ENCODE data around the gene PRKCE.
"Not testable (repeated sequence)": the region's sequence is repeated elsewhere in the genome, so short reads cannot be mapped to it uniquely, and the experiment has no call there.

Gene PRKCE

DNA sequence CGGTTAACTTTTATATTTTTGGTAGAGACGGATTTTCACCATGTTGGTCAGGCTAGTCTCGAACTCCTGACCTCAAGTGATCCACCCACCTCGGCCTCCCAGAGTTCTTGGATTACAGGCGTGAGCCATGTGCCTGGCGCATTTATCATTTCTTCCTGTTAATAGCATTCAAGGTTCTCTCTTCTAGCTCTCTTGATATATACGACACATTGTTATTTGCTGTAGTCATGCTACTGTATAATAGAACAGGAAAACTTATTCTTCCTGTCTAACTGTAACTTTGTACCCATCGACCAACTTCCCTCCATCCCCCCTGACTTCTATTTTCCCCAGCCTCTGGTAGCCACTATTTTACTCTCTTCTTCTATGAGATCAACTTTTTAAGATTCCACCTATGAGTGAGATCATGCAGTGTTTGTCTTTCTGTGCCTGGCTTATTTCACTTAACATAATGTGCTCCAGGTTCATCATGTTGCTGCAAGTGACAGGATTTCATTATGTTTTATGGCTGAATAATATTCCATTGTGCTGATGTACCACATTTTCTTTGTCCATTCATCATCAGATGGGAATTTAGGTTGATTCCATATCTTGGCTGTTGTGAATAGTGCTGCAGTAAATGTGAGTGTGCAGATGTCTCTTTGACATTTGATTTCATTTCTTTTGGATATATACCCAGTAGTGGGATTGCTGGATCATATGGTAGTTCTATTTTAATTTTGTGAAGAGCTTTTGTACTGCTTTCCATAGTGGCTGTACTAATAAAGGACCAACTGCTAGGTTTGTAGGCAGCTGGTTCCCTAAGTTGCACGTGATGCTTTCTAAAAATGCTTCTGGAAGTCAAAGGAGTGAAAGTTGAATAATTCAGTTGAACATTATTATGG is 205.2 kb downstream of the PRKCE start:
- TF ChIP-seq, protein P1, sequence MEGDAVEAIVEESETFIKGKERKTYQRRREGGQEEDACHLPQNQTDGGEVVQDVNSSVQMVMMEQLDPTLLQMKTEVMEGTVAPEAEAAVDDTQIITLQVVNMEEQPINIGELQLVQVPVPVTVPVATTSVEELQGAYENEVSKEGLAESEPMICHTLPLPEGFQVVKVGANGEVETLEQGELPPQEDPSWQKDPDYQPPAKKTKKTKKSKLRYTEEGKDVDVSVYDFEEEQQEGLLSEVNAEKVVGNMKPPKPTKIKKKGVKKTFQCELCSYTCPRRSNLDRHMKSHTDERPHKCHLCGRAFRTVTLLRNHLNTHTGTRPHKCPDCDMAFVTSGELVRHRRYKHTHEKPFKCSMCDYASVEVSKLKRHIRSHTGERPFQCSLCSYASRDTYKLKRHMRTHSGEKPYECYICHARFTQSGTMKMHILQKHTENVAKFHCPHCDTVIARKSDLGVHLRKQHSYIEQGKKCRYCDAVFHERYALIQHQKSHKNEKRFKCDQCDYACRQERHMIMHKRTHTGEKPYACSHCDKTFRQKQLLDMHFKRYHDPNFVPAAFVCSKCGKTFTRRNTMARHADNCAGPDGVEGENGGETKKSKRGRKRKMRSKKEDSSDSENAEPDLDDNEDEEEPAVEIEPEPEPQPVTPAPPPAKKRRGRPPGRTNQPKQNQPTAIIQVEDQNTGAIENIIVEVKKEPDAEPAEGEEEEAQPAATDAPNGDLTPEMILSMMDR (IDR thresholded peaks at IDR 0.05; ENCODE audit: extremely low read depth, missing control alignments), result no peak
- no peak for DNase-seq (ENCODE audit: low spot score)

DNA sequence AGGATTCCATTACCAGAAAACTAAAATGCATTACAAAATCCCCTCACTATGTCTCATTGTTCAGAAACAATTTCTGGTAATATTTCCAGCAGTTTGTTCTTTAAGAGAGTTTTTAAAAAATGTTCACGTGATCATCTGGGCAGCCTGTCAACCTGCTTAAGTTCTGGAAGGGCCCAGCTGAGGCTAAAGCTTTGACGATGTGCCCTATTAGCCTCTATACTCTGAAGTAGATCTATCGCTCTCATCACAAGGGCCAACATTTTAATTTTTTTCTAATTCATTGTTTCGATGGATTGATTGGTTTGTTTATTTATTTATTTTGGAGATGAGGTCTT is 205.8 kb downstream of the PRKCE start:
- DNase-seq (ENCODE audit: low spot score), result no peak
- TF ChIP-seq, protein P1 (IDR thresholded peaks at IDR 0.05; ENCODE audit: extremely low read depth, missing control alignments), result no peak

DNA sequence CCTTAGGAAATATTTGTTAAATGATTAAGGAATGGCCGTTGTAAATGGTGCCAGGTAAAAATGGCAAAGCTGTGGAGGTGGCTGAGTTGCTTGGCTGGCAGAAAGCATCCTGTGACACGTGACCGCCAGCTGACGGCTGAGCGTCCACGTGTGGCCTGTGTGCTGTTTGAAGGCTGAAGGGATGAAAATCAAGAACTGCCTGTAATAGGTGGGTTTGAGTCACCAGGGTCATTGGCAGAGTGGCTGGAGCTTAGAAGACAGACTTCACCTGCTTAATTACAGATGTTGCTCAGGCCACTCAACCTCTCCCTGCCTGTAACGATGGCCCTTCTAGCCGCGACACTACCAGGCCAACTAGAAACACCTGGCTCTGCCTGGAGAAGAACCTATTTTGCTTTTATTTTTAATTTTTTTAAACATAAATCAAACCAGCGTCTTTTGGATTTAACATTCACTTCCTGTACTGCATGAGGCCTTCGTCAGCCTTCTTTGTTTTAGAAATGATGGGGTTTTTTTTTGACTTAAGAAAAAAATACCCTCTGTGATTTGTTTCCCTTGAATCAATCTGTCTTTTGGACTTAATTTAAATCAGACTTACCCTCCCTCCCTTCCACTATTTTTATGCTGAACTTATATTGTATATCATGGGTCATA is 206.5 kb downstream of the PRKCE start:
- no peak for DNase-seq (ENCODE audit: low spot score)
- TF ChIP-seq, protein P1 (IDR thresholded peaks at IDR 0.05; ENCODE audit: extremely low read depth, missing control alignments), result no peak

DNA sequence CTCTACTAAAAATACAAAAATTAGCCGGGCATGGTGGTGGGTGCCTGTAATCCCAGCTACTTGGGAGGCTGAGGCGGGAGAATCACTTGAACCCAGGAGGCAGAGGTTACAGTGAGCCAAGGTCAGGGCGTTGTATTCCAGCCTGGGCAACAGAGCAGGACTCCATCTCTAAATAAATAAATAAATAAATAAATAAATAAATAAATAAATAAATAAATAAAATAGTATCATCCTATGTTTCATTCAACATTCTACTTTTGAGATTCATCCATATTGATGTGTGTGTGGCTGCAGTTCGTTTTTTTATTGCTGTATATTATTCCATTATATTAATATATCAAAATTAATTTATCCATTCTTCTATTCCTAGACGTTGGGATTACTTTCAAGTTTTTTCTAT is 207.4 kb downstream of the PRKCE start:
- DNase-seq (ENCODE audit: low spot score), result not testable (repeated sequence)

DNA sequence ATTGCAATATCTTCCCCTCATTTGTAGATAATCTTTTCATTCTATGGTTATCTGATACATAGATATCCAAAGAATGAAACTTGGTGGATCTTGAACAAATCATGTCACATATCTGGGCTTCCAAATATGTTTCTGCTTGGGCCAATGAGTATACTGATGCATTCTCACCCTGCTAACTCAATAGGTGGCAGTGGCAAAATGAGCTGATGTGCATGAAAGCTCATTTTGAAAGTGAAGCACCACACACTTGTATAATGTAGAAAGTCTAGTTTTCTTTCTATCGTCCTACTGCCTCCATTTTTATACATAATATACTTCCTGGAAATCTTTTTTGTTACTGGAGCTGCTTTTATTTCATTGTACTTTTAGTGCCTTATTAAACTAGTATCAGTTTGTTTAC is 208.2 kb downstream of the PRKCE start:
- TF ChIP-seq, protein P1 (IDR thresholded peaks at IDR 0.05; ENCODE audit: extremely low read depth, missing control alignments), result no peak

DNA sequence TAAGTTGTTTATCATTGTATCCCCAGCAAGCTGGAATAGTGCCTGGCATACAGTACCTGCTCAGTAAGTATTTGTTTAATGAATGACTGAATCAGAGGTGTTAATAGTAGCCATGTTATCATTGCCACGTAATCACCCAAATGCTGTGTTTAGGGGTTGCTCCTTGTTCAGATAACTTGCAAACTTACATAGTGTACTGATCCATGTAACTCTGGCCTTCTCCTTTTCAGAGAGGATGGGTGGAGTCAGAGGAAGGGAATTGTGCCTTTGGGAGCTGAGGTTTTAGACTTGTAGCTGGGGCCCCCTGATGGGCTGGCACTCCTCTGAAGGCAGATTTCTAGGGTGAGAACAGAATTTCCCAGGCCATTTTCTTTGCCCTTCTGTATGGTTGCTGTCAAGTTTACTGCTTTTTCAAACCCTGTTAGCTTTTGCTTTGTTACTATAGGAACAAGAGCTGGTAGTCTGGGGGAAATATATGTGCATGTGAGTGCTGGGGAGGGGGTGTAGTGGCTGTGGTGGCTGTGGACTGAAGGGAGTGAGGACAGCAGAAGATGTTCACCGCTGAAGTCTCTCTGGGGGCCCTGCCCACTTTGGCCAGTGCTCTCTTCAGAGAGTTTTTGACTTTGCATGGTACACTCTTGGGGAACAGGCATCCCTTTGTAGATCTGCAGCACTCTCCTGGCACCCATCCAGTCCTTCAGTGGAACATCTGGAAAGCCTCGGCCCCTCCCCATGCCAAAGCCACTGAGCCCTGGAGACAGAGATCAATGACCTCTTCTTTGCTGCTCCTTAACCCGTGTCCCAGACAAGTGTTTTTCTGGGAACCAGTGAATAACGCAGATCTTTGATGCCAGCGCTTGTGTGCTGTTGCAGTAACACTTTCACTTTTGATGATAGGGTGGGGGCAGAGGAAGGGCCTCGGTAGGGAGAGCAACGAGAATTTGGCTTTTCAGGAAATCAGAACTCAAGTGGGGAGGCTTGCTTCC is 209.0 kb downstream of the PRKCE start:
- TF ChIP-seq, protein P1 (IDR thresholded peaks at IDR 0.05; ENCODE audit: extremely low read depth, missing control alignments), result no peak
- no peak for DNase-seq (ENCODE audit: low spot score)

More for the DNA sequence above, 208.2 kb downstream of the PRKCE start:
- no peak for DNase-seq (ENCODE audit: low spot score)

DNA sequence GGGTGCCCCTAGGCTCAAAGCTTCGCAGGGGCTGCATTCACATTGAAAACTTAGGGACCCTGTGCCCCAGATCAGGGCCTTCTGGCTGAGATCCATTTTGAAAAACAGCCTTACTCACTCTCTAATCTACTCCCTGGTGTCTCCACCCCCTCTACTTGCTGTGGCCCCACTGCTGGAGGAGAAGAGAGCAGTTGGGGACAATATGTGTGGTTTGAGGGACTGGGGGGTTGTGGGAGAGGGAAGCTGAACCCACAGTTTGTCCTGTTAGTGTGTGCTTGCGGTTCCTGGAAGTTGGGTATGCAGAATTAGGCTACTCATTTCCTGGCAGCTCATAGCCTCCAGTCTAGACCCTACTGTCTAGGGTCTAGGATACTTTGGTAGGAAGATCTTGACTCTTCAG is 211.4 kb downstream of the PRKCE start:
- TF ChIP-seq, protein P1 (IDR thresholded peaks at IDR 0.05; ENCODE audit: extremely low read depth, missing control alignments), result no peak
- DNase-seq (ENCODE audit: low spot score), result no peak

All from GM20000 (cell line).